Measurements from ENCODE around the gene NAPG.
"Not testable (repeated sequence)": the region's sequence is repeated elsewhere in the genome, so short reads cannot be mapped to it uniquely, and the experiment has no call there.

The NAPG gene

DNA sequence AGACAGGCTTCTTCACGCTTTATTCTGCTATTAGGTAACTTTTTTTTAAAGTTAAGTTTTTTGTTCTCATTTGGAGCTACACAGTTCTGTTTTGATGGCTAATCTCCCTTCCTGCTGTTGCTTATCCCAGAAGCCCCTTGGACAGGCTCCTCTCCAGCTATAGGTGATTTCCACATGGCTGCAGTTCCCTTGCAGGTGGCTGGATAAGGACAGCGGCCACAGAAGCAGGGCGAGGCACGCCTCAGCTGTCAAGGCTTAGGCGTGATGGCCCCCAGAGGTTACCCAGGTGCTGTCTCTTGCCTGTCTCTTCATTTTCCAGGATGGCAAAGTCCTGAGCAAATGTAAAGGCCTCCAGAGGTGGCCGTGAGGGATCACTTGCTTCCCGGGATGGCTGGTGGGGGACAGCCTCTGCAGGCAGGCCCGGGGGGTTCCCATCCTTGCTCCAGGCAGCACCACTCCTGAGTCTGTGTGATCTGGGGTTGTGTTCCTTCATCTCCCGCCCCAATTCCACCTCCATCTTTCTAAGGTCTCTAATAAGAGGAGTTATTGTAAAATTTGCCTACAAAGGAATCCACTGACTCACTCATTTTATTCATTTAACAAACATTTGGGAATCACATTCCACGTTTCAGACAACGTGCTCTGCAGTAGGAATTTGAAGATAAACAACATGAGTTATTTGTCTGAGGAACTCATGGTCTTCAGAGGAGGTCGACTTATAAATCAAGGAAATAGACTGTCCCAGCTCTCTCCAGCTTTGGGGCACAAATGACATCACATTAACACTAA is 53.4 kb downstream of the NAPG start:
- no peak for DNase-seq (ENCODE audit: low read depth in 2 of 2)

DNA sequence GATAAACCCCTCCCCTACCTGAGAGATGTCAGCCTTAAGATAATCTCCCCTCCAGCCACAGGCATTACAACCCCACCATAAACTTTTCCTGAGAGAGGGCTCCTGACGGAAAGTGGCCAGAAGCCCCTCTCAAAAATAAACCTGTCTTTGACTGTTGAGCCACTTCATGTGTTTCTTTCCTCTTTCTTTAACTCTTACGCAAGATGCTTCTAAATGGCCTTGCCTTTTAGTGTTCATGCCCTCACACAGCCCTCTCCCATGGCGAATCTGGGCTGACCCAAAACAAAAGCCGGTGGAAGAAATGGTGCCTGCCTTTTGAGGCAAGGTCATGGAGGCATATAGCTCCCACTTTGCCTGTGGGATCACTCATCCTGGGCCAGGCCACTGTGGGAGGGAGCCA is 54.4 kb downstream of the NAPG start:
- DNase-seq (ENCODE audit: low read depth in 2 of 2), result no peak

DNA sequence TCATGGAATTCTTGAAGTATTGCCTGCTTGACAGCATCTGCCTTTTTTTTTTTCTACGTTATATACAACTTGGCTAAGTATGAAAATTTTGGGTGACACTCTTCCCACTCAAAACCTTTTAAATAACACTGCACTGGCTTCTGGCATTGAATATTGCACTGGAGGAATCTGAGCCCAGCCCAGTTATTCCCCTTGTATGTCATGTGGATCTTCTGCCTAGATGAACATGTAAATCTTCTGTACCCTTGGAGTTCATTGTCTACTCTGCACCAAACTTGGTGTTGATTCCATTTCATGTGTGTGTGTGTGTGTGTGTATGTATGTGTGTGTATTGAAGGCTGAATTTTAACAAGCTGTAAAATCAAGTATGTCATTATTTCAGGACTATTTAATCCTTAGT is 59.4 kb downstream of the NAPG start:
- DNase-seq (ENCODE audit: low read depth in 2 of 2), result no peak

DNA sequence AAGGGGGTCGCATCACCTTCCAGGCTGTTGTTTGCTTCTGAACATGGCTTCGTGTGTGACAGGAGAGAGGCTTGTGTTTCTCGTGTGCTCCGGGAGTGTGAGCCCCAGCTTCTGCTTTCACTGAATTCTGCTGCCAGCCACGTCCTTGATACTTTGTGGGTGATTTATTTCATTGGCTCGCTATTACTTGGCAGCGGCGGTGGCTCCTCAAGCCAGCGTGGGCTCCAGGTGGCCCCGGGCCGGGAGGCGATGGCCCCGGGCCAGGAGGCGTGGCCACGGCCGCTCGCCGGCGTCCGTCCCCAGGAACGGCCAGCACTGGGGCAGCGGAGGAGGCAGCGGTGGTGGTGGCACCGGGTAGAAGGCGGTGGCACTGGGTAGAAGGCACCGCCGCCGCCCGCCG is 63.1 kb downstream of the NAPG start:
- DNase-seq (ENCODE audit: low read depth in 2 of 2), result no peak

DNA sequence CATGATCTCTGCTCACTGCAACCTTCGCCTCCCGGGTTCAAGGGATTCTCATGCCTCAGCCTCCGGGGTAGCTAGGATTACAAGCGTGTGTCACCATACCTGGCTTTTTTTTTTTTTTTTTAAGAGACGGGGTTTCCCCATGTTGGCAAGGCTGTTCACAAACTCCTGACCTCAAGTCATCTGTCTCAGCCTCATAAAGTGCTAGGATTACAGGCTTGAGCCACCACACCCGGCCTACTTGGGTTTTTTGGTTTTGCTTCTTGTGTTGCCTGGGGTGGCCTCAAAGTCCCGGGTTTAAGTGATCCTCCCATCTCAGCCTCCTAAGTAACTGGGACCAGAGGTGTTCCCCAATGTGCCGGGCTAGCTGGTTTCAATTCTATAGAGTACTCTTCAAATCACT is 64.6 kb downstream of the NAPG start:
- no peak for DNase-seq (ENCODE audit: low read depth in 2 of 2)

DNA sequence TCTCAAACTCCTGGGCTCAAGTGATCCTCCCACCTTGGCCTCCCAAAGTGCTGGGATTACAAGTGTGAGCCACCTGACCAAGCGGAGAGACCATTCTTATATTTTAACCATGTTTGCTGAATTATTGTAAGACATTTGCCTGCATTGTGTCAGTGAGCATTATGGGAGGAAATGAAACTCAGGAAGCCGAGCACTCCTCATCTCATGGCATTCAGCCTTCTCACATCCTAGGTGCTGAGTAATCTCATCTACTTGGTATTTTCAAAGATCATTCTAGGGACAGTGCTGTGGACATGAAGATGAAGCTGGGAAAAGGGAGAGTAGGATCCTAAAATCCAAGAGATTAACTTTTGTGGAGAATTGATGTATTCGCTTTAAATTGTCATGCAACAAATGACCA is 66.1 kb downstream of the NAPG start:
- DNase-seq (ENCODE audit: low read depth in 2 of 2), result no peak

DNA sequence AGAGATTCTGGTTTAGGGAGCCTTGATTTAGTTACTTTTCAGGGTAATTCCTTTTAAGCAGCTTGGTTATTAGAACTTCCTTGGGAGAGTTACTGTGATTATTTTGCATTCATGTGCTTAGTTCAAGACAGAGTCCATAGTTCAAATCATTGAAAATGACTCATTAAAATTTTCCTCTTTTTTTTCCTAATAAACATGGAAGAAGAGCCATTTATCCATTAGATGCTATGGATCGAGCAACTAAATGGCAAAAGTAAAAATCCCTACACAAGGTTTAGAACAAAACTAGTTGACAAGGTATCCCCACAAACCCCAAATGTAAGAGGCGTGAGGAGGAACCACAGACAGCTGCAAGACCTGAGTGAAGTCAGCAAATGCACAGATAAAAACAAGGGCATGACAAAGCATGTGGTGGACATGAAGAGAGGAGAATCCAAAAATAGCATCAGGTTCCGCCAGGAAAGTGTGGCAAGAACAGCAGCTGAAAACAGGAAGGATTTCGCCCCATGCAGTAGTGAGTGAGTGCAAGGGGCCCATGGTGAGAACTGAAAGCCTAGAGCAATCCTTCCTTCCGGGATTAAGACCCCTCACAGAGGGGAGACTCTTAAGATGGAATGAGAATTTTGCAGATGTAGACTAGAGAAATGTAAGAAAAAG is 67.7 kb downstream of the NAPG start:
- DNase-seq (ENCODE audit: low read depth in 2 of 2), result not testable (repeated sequence)

DNA sequence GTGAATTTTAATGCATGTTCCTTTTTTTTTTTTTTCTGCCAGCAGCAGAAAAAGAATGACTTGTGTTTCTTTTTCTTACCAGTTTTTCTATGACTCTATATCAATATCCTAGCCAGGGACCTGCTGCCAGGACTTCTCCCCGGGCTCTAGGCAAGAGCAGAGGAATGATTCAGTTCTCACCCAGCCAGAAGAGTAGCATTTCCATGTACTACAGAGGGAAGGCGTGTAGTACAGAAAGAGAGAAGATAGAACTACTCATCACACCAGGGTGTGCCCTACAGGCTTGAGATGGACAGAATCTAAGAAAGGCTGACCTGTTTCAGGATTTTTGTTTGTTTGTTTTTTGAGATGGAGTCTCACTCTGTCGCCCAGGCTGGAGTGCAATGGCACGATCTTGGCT is 70.1 kb downstream of the NAPG start:
- DNase-seq (ENCODE audit: low read depth in 2 of 2), result not testable (repeated sequence)

DNA sequence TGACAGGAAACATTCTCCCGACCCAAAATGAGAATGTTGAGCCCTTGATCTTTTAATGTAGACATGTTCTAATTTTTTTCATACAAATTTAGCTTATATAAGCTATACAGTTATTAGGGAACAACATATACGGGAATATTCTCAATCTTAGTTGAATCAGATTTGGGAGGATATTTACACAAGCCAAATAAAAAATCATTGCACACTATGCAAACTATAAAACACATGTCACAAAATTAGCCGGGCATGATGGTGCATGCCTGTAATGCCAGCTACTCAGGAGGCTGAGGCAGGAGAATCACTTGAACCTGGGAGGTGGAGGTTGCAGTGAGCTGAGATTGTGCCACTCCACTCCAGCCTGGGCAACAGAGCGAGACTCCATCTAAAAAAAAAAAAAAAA is 71.9 kb downstream of the NAPG start:
- not testable (repeated sequence) for DNase-seq (ENCODE audit: low read depth in 2 of 2)

DNA sequence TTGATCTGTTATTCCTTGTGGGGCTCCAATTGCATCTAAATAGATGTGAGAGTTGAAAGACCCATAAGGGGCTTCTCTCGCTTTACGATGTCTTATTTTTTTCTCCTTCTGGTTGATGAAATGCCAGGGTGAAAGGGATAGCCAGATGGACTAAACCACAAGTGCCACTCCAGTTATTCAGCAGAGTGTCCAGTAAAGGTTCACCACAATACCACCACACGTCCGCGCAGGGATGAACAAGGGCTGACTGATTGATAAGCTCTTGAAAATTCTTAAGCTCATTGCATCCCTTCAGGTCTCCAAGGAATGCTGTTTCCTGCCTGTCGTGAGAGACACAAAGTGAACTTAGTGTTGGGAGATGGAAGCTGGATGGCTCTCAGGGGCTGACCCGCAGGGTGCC is 74.9 kb downstream of the NAPG start:
- not testable (repeated sequence) for DNase-seq (ENCODE audit: low read depth in 2 of 2)

All from stimulated activated CD8-positive, alpha-beta memory T cell treated with anti-CD3 and anti-CD28 coated beads, Interleukin-7, amount 100 ng/mL, for 1 hour (primary cell).